Neuron (in vitro differentiated cells): ENCODE data around the gene OPN1LW.
"Not testable (repeated sequence)": the region's sequence is repeated elsewhere in the genome, so short reads cannot be mapped to it uniquely, and the experiment has no call there.

Source experiments
- H2AFZ ChIP-seq: one replicate; pipeline ENCODE4 v1.6.1; 2013; ENCODE audit warnings: low read depth, mild to moderate bottlenecking, inconsistent platforms, low read length, moderate library complexity
- H3K27me3 ChIP-seq: one replicate; pipeline ENCODE4 v1.6.1; 2013; ENCODE audit warnings: low read length; ENCODE audit not compliant: insufficient read depth
- H3K36me3 ChIP-seq: one replicate; pipeline ENCODE4 v1.6.1; 2013; ENCODE audit warnings: low read length; ENCODE audit not compliant: insufficient read depth
- H3K4me1 ChIP-seq: one replicate; pipeline ENCODE4 v1.6.1; 2013; ENCODE audit warnings: low read length; ENCODE audit not compliant: insufficient read depth
- H3K4me3 ChIP-seq: 2 replicates; pipeline ENCODE4 v1.5.1; 2013; ENCODE audit warnings: mild to moderate bottlenecking, low read length, moderate library complexity
- H3K9me3 ChIP-seq: one replicate; pipeline ENCODE4 v1.6.1; 2013; ENCODE audit warnings: low read length

The OPN1LW gene

DNA sequence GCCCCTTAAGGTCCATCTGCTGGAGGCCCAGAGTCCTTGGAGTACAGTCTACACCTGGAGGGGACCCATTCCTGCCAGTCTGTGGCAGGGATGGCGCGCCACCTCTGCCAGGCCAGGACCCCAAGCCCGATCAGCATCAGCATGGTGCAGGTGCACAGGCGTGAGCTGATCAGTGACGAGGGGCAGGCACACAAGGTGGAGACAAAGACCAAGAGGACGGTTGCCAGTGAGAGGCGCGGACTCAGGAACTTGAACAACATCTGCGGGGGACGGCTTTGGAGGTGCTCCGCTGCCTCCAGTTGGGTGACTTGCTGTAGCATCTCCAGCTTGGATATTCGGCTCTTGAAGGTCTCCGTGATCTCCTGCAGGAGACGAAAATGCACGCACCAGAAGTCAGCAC, 52.4 kb downstream of the OPN1LW start:
- not testable (repeated sequence) for H3K36me3 ChIP-seq, H3K27me3 ChIP-seq, H3K9me3 ChIP-seq, H3K4me3 ChIP-seq, H3K4me1 ChIP-seq, H2AFZ ChIP-seq
